Measurements from ENCODE around the gene C1QTNF9B. TPM values are rescaled to one million over a fixed set of nuclear protein-coding genes. Genes with fewer than 3 reads are reported as not detected.

The C1QTNF9B gene
- total and polyA plus RNA-seq, 12 donors: 0.24 TPM; not detected in 11

DNA sequence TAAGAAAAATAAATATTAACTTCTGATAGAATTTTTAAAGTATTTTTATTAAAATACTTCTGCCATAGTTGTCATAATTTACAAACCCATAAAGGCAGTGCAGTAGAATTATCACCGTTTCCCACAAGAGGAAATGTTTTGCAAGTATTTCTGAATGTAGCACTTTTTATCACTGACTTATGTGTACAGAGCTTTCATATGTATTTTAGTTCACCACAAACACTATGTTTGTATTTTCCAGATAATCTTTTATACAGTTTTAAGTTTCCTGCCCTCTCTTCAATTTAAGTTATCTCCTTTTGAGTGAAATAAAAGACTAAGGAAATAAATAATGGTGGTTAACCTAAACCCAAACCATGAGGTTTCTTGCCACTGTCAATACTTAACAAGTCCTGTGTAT lies 32.3 kb downstream of the C1QTNF9B start:
- Histone ChIP-seq H3K36me3 (replicated peaks in 1 of 2) (no peaks in the 10 kb centered on the region), H3K4me3 (no peak overlapping the region), H3K9me3 (replicated peaks in 1 of 3) (no peaks in the 10 kb centered on the region), H3K4me1 (replicated peaks in 1 of 2) (no peaks in the 10 kb centered on the region), H3K27me3 (no peaks in the 10 kb centered on the region), H3K27ac (no peak overlapping the region)
- TF ChIP-seq, protein P1, sequence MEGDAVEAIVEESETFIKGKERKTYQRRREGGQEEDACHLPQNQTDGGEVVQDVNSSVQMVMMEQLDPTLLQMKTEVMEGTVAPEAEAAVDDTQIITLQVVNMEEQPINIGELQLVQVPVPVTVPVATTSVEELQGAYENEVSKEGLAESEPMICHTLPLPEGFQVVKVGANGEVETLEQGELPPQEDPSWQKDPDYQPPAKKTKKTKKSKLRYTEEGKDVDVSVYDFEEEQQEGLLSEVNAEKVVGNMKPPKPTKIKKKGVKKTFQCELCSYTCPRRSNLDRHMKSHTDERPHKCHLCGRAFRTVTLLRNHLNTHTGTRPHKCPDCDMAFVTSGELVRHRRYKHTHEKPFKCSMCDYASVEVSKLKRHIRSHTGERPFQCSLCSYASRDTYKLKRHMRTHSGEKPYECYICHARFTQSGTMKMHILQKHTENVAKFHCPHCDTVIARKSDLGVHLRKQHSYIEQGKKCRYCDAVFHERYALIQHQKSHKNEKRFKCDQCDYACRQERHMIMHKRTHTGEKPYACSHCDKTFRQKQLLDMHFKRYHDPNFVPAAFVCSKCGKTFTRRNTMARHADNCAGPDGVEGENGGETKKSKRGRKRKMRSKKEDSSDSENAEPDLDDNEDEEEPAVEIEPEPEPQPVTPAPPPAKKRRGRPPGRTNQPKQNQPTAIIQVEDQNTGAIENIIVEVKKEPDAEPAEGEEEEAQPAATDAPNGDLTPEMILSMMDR (IDR thresholded peaks at IDR 0.05): no peak
- no peak for TF ChIP-seq POLR2A (IDR thresholded peaks at IDR 0.05)
- DNase-seq: no peak
- intact Hi-C loops (cut with DNase I): loop anchor here in 1 of 2 donors (5.0 kb wide), 1 partner anchor 398 kb away; no protein-coding TSS in a partner anchor
- WGBS, 4 donors: 58 to 89% (median 79%) methylated on average over 1 of the region's 1 CpG

DNA sequence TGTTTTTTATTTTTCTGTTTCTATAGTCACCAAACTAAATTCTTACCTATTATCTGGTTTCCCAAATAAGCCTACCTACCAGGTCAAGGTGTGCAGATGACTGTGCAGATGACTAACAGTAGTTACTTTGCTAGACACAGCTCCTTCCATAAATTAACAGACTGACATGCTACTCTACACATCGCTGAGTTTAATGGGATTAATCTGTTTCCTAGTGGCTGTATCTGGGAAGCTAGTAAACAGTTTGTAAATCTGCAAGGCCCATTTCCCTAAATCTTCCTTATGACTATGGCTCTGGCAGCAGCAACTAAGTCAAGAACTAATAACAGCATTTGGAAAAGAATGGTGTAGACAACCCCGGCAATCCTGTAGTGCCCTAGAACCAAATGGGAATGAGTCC lies 36.0 kb downstream of the C1QTNF9B start:
- WGBS, 4 donors: 91 to 97% (median 94%) methylated on average over 2 of the region's 2 CpGs
- no peak for DNase-seq
- H3K4me1 ChIP-seq (replicated peaks in 1 of 2): no peaks in the 10 kb centered on the region
- TF ChIP-seq, protein P1 (IDR thresholded peaks at IDR 0.05): no peak
- no peak for TF ChIP-seq POLR2A (IDR thresholded peaks at IDR 0.05)
- intact Hi-C loops (cut with DNase I): no loop called here
- no peaks in the 10 kb centered on the region for H3K36me3 ChIP-seq (replicated peaks in 1 of 2)
- no peak overlapping the region for H3K27ac ChIP-seq
- no peaks in the 10 kb centered on the region for H3K9me3 ChIP-seq (replicated peaks in 1 of 3)
- H3K27me3 ChIP-seq: no peaks in the 10 kb centered on the region
- no peak overlapping the region for H3K4me3 ChIP-seq

DNA sequence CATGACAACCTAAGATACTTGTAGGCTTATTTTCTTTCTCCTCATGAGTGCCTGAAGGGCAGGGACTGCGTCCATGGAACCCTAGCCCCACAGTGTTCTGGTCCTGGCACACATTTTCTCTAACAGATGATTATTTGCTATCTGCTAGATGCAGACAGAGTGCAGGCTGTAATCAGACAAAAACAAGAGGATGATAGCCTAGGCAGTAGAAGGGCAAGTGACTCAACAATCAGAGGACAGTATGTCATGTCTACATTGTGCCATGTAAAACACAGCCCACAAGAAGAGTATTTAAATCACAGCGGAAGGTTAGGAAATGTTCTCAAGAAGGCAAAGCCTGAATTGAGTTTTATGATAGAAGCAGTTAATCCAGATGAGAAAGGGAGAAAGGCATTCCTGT lies 37.4 kb downstream of the C1QTNF9B start:
- Histone ChIP-seq H3K27me3 (no peaks in the 10 kb centered on the region), H3K27ac (no peak overlapping the region), H3K4me1 (replicated peaks in 1 of 2) (no peaks in the 10 kb centered on the region), H3K36me3 (replicated peaks in 1 of 2) (no peaks in the 10 kb centered on the region), H3K4me3 (no peak overlapping the region), H3K9me3 (replicated peaks in 1 of 3) (no peaks in the 10 kb centered on the region)
- 90 to 99% (median 96%) methylated on average over 2 of the region's 2 CpGs for WGBS, 4 donors
- TF ChIP-seq, protein P1 (IDR thresholded peaks at IDR 0.05): no peak
- no peak for TF ChIP-seq POLR2A (IDR thresholded peaks at IDR 0.05)
- no peak for DNase-seq
- intact Hi-C loops (cut with DNase I): no loop called here

DNA sequence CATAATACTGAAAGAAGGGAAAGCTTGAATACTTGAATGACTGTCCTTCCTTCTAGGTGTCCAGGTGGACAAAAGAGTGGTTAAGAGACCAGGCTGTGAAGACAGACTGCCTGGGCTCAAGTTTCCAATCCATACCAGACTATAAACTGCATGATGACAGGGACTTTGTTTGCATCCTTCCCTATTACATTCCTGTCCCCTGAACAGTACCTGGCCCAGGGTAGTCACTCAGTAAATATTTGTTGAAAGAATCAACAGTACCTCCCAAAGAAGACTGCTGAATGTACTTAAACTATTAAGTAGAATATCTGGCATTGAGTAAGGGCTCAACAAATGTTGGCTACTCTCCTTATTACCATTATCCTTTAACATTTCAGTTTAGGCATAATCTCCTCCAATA lies 37.8 kb downstream of the C1QTNF9B start:
- Histone ChIP-seq H3K4me3 (no peak overlapping the region), H3K4me1 (replicated peaks in 1 of 2) (no peaks in the 10 kb centered on the region), H3K9me3 (replicated peaks in 1 of 3) (no peaks in the 10 kb centered on the region), H3K36me3 (replicated peaks in 1 of 2) (no peaks in the 10 kb centered on the region), H3K27ac (no peak overlapping the region), H3K27me3 (no peaks in the 10 kb centered on the region)
- DNase-seq: no peak
- TF ChIP-seq, protein P1 (IDR thresholded peaks at IDR 0.05): no peak
- TF ChIP-seq POLR2A (IDR thresholded peaks at IDR 0.05): no peak
- intact Hi-C loops (cut with DNase I): no loop called here

Data from adrenal gland (tissue), 12 donors.